Right lobe of liver (tissue), 4 donors: ENCODE measurements around the gene RPRD1B.

ENCODE experiments used
- POLR2A ChIP-seq: fragments of 450-650 bp; IDR thresholded peaks from one replicate; pipeline ENCODE4 v1.6.1; 2017; ENCODE audit warnings: antibody characterized with exemption, mild to moderate bottlenecking
- TF ChIP-seq, protein P1 (sequence below), 4 donors: fragments of 200-600 bp in 3 of 4; fragments of 450-650 bp in 1 of 4; IDR thresholded peaks; one replicate each; pipeline versions ENCODE4 v1.5.1 to v1.8.0; 2016 to 2022; ENCODE audit warnings: antibody characterized with exemption in 4 of 4, mild to moderate bottlenecking in 2 of 4
- donor health status: DM: no; HTN: no; CAD: no.
- donor health status: DM: no; HTN: no; CAD: no.
- donor health status: DM: no; HTN: yes; CAD: no.

DNA sequence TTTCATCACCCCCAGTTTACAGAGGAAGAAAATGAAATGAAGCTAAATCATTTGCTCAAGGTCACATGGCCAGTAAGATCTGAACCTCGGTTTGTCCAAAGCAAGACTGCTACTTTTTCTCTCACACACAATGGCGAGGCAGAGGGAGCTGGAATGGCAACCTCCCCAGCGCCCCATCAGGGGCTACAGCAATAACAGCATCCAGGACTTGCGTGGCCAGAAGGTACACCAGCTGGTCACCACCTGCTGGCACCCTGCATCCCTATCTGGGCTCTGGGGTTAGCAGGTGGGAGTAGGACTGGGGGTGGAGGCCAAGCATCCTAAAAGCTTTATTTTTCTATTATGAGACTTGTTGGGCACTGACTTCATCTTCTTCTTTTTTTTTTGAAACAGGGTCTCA is 41.6 kb upstream of the RPRD1B start:
- TF ChIP-seq, protein P1, sequence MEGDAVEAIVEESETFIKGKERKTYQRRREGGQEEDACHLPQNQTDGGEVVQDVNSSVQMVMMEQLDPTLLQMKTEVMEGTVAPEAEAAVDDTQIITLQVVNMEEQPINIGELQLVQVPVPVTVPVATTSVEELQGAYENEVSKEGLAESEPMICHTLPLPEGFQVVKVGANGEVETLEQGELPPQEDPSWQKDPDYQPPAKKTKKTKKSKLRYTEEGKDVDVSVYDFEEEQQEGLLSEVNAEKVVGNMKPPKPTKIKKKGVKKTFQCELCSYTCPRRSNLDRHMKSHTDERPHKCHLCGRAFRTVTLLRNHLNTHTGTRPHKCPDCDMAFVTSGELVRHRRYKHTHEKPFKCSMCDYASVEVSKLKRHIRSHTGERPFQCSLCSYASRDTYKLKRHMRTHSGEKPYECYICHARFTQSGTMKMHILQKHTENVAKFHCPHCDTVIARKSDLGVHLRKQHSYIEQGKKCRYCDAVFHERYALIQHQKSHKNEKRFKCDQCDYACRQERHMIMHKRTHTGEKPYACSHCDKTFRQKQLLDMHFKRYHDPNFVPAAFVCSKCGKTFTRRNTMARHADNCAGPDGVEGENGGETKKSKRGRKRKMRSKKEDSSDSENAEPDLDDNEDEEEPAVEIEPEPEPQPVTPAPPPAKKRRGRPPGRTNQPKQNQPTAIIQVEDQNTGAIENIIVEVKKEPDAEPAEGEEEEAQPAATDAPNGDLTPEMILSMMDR (IDR thresholded peaks at IDR 0.05), result no peak
- no peak for TF ChIP-seq POLR2A
